Type B pancreatic cell (in vitro differentiated cells): ENCODE measurements around the gene COL24A1. TPM values are rescaled to one million over a fixed set of nuclear protein-coding genes. Genes with fewer than 3 reads are reported as not detected.

Experiments
- DNase-seq: peaks from one replicate; pipeline ENCODE4 v3.0.0; 2021; ENCODE audit warnings: mixed read lengths; ENCODE audit not compliant: unreplicated experiment; ENCODE audit errors: extremely low spot score
- H3K27ac Mint-ChIP-seq: 2 replicates; pipeline ENCODE4 v1.8.0; 2021; ENCODE audit warnings: mild to moderate bottlenecking, mixed read lengths
- H3K27me3 Mint-ChIP-seq: 2 replicates; pipeline ENCODE4 v1.8.0; 2021; ENCODE audit warnings: mixed read lengths
- H3K36me3 Mint-ChIP-seq: 2 replicates; pipeline ENCODE4 v1.8.0; 2021; ENCODE audit warnings: mixed read lengths
- H3K4me1 Mint-ChIP-seq: one replicate; pipeline ENCODE4 v1.8.0; 2021; ENCODE audit warnings: mixed read lengths; ENCODE audit not compliant: unreplicated experiment
- H3K4me3 Mint-ChIP-seq: 2 replicates; pipeline ENCODE4 v1.8.0; 2021; ENCODE audit warnings: mild to moderate bottlenecking, mixed read lengths
- H3K9me3 Mint-ChIP-seq: 2 replicates; pipeline ENCODE4 v1.8.0; 2021; ENCODE audit warnings: mixed read lengths
- CTCF ChIP-seq: fragments of 200-600 bp; sonication (generic); conservative IDR thresholded peaks from 2 replicates; pipeline ENCODE4 v1.5.0; 2021; ENCODE audit warnings: antibody characterized with exemption, mild to moderate bottlenecking
- total RNA-seq: library from RNA; stranded (reverse); gene quantifications from 2 replicates; pipeline ENCODE4 v1.2.1, GENCODE V29; 2021; ENCODE audit warnings: low replicate concordance

The COL24A1 gene
- total RNA-seq, 1 donor from 2014 or later: 7.2 TPM

GRCh38 chr1:85692730-85693314 is 463.8 kb downstream of the COL24A1 start:
- Mint-ChIP-seq H3K4me3 (no peak overlapping the region), H3K27me3 (no peaks in the 10 kb centered on the region), H3K27ac (no peak overlapping the region), H3K4me1 (peaks cover 11% of the 10 kb centered on the region), H3K36me3 (peaks cover 17% of the 10 kb centered on the region), H3K9me3 (no peaks in the 10 kb centered on the region)
- no peak for DNase-seq
- TF ChIP-seq CTCF: peak; percentile 69

- H3K27ac Mint-ChIP-seq: no peak overlapping the region
- H3K27me3 Mint-ChIP-seq: no peaks in the 10 kb centered on the region
- no peak for DNase-seq
- H3K4me1 Mint-ChIP-seq: peaks cover 11% of the 10 kb centered on the region
- peaks cover 18% of the 10 kb centered on the region for H3K36me3 Mint-ChIP-seq
- H3K4me3 Mint-ChIP-seq: no peak overlapping the region
- H3K9me3 Mint-ChIP-seq: no peaks in the 10 kb centered on the region
- no peak for TF ChIP-seq CTCF
These were observed 466.7 kb downstream of the COL24A1 start for GRCh38 chr1:85689775-85690404.

GRCh38 chr1:85683292-85684025 is 473.1 kb downstream of the COL24A1 start:
- H3K36me3 Mint-ChIP-seq: peaks cover 21% of the 10 kb centered on the region
- H3K4me1 Mint-ChIP-seq: no peaks in the 10 kb centered on the region
- no peak for DNase-seq
- H3K27me3 Mint-ChIP-seq: no peaks in the 10 kb centered on the region
- H3K9me3 Mint-ChIP-seq: no peaks in the 10 kb centered on the region
- no peak for TF ChIP-seq CTCF
- H3K4me3 Mint-ChIP-seq: no peak overlapping the region
- H3K27ac Mint-ChIP-seq: no peak overlapping the region

GRCh38 chr1:85681087-85681486 is 475.5 kb downstream of the COL24A1 start:
- H3K36me3 Mint-ChIP-seq: peaks cover 18% of the 10 kb centered on the region
- TF ChIP-seq CTCF: no peak
- H3K4me3 Mint-ChIP-seq: no peak overlapping the region
- no peak for DNase-seq
- H3K27me3 Mint-ChIP-seq: no peaks in the 10 kb centered on the region
- H3K9me3 Mint-ChIP-seq: no peaks in the 10 kb centered on the region
- H3K4me1 Mint-ChIP-seq: no peaks in the 10 kb centered on the region
- no peak overlapping the region for H3K27ac Mint-ChIP-seq

Other genes with a start within 250 kb of the COL24A1 start
- 46.9 and 54.3 TPM in 2 replicates for gene ODF2L, start 239.6 kb upstream of the COL24A1 start, total RNA-seq